Naive B cell (primary cell): ENCODE measurements around the gene HFM1. TPM values are rescaled to one million over a fixed set of nuclear protein-coding genes. Genes with fewer than 3 reads are reported as not detected.

Experiments used
- ATAC-seq, 2 donors: fragments of 150-1000 bp; cut with Tn5 transposase; 2 replicates each; pipeline ENCODE4 v1.10.0; 2021; ENCODE audit warnings: low read depth in 2 of 2, mild to moderate bottlenecking in 2 of 2, moderate library complexity in 2 of 2
- DNase-seq: peaks from one replicate; pipeline ENCODE4 v3.0.0; 2022
- H3K27ac Mint-ChIP-seq, 6 donors: one replicate each; pipeline ENCODE4 v1.8.0; 2020 to 2022; ENCODE audit warnings: mild to moderate bottlenecking in 6 of 6, mixed read lengths in 6 of 6, moderate library complexity in 5 of 6, inconsistent platforms in 2 of 6
- H3K27me3 Mint-ChIP-seq, 3 donors: one replicate each; pipeline ENCODE4 v1.8.0; 2021 to 2022; ENCODE audit warnings: mixed read lengths in 3 of 3, mild to moderate bottlenecking in 1 of 3
- H3K36me3 Mint-ChIP-seq, 2 donors: one replicate each; pipeline ENCODE4 v1.8.0; 2020 to 2022; ENCODE audit warnings: mixed read lengths in 2 of 2, inconsistent platforms in 1 of 2, mild to moderate bottlenecking in 1 of 2
- H3K4me1 Mint-ChIP-seq, 3 donors: one replicate each; pipeline ENCODE4 v1.8.0; 2020 to 2022; ENCODE audit warnings: mixed read lengths in 3 of 3, inconsistent platforms in 1 of 3, mild to moderate bottlenecking in 1 of 3, moderate library complexity in 1 of 3
- H3K4me3 Mint-ChIP-seq, 8 donors: one replicate each; pipeline ENCODE4 v1.8.0; 2020 to 2022; ENCODE audit warnings: mild to moderate bottlenecking in 8 of 8, mixed read lengths in 8 of 8, moderate library complexity in 8 of 8, inconsistent platforms in 2 of 8
- H3K9me3 Mint-ChIP-seq, 7 donors: one replicate each; pipeline ENCODE4 v1.8.0; 2020 to 2022; ENCODE audit warnings: mixed read lengths in 7 of 7, mild to moderate bottlenecking in 5 of 7, inconsistent platforms in 2 of 7, moderate library complexity in 1 of 7
- polyA plus RNA-seq, 6 donors: library from polyadenylated mRNA; unstranded; fragments of 300-500 nt; fragmentation: Illumina TruSeq; gene quantifications; one replicate each; pipeline ENCODE4 v1.2.3, GENCODE V29; 2021; ENCODE audit warnings: low read depth in 6 of 6

HFM1 gene
- polyA plus RNA-seq, 6 donors from 2014 or later = not detected

DNA sequence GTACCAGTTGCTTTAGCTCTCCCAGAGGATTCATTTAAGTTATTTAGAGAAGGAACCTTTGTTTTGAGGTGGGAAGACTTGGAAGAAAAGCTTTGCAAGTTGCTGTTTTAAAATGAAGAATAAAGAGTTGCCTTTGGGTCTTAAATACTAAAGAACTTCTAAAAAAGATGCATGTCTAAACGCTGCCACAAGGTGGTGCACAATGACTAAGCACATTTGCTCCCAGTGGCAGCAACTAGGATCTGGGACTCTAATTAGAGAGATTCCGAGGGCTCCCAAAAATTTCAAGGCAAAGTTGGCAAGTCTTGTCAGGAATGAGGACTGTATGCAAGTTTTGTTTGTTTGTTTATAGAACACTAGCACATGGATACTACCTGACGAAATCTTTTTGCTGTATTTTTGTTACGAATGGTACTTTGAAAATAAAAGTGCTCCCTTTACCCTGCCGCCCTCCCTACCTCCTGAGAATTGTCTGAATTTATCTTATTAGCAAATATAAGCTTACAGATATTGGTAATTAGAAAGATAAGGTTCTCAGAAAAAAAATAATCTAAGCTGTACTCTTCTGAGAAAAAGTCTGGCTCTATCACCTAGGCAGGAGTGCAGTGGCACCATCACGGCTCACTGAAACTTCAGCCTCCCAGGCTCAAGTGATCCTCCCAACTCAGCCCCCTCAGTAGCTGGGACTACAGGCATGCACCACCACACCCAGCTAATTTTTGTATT, 121.8 kb downstream of the HFM1 start:
- peaks cover 0 to 8% (median 5%) of the 10 kb centered on the region in 3 donors for H3K27me3 Mint-ChIP-seq
- peak; percentile 15 for DNase-seq
- H3K4me3 Mint-ChIP-seq = peak overlapping the region in 1 of 8 donors; percentile 17
- no peaks in the 10 kb centered on the region for H3K36me3 Mint-ChIP-seq
- no peaks in the 10 kb centered on the region for H3K9me3 Mint-ChIP-seq
- H3K4me1 Mint-ChIP-seq = no peaks in the 10 kb centered on the region
- peak overlapping the region in 1 of 6 donors; percentile 14 for H3K27ac Mint-ChIP-seq
- no peak for ATAC-seq

DNA sequence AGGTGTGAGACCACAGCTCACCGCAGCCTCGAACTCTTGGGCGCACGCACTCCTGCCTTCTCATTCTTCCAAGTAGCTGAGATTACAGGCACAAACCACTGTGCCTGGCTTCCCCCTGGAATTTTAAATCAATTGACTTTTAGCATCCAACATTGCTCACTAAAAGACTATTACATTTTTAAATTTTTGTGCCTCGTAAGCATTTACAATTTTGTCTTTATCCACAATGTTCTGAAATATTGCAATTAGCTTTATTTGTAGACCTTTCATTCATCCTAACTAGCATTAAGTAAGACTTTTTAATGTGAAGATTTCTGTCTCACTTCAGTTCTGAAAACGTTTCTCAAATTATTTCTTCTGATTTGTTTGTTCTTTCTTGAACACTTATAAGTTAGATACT, 122.9 kb downstream of the HFM1 start:
- DNase-seq (no peak), ATAC-seq (no peak)
- no peaks in the 10 kb centered on the region for H3K9me3 Mint-ChIP-seq
- H3K4me1 Mint-ChIP-seq = no peaks in the 10 kb centered on the region
- peaks cover 0 to 8% (median 4%) of the 10 kb centered on the region in 3 donors for H3K27me3 Mint-ChIP-seq
- no peak overlapping the region for H3K4me3 Mint-ChIP-seq
- no peaks in the 10 kb centered on the region for H3K36me3 Mint-ChIP-seq
- H3K27ac Mint-ChIP-seq = no peak overlapping the region

DNA sequence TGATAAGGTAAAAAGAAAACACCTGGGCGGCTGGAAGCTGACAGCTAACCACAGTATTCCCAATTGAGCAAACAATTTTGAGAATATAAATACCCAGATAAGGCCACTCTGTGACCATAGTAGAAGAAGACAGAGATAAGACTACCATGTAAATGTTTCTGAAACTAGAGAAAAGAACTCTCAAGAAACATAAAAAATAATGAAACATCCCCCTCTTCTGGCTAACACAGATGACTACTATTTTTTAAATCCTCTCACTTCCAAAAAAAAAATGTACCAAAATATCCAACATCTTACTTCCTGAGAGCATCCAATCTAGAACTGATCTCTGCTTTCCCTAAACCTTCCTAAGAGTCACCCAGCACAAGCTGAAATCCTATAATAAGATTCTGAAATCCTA, 125.9 kb downstream of the HFM1 start:
- Mint-ChIP-seq H3K27me3 (peaks cover 0 to 8% (median 0%) of the 10 kb centered on the region in 3 donors), H3K4me1 (no peaks in the 10 kb centered on the region), H3K9me3 (no peaks in the 10 kb centered on the region), H3K36me3 (no peaks in the 10 kb centered on the region), H3K4me3 (no peak overlapping the region), H3K27ac (no peak overlapping the region)
- DNase-seq (no peak), ATAC-seq (no peak)

DNA sequence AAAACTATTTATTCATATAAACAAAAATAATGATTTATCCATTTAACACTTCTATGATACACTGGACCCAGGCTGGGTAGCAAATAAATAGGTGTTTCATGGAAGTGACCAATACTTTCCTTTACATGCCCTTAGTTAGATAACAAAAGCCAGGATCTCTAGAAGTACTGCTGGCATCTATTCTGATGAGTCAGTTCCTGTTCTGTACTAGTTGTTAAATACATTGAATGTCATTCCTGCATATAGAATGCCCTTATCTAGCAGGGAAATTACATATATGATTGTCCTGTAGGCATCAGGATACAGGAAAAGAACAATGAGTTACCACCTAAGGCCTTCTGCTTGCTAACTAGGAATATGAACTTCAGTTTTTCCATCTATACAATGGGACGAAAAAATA, 130.8 kb downstream of the HFM1 start:
- ATAC-seq (no peak), DNase-seq (no peak)
- Mint-ChIP-seq H3K27me3 (no peaks in the 10 kb centered on the region), H3K4me1 (no peaks in the 10 kb centered on the region), H3K9me3 (no peaks in the 10 kb centered on the region), H3K36me3 (no peaks in the 10 kb centered on the region), H3K27ac (no peak overlapping the region), H3K4me3 (no peak overlapping the region)

DNA sequence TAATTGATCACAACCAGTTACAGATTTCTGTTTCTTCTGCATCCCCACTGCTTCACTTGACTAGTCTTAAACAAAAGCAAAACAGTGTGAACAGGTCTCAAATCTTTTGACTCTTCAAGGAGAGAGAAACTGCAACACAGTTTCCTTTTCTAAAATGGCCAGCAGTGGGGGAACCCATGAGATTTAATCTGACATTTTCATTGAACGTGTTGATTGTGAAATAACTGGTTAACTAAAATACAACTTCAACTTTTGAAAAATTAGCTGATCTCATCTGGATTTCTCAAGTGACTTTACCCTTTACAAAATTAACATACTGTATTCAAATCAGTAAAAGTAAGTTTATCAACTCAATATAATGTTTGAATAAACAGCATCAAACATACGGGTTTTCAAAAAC, 143.0 kb downstream of the HFM1 start:
- ATAC-seq (no peak), DNase-seq (no peak)
- Mint-ChIP-seq H3K4me1 (no peaks in the 10 kb centered on the region), H3K4me3 (no peak overlapping the region), H3K36me3 (peaks cover 0 to 5% of the 10 kb centered on the region in 2 donors), H3K27me3 (peaks cover 0 to 5% (median 0%) of the 10 kb centered on the region in 3 donors), H3K9me3 (no peaks in the 10 kb centered on the region), H3K27ac (no peak overlapping the region)

DNA sequence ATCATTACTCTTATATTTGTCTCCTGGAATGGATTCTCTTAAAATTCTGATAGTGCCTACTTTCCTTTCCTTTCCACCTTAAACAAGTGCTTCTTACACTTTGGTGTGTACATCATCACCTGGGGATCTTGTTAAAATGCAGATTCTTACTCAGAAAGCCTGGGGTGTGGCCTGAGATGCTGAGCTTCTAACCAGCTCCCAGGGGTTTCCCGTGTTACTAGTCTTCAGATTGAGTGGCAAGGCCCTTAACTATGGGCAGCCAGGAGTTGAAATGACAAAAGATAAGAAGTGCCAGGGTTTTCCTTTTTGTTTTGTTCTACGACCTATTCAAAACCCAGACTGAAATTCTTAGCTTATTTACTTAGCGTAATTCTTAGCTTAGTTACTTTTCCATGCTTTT, 159.2 kb downstream of the HFM1 start:
- ATAC-seq (no peak), DNase-seq (no peak)
- H3K9me3 Mint-ChIP-seq = peaks cover 0 to 3% (median 0%) of the 10 kb centered on the region in 7 donors
- no peaks in the 10 kb centered on the region for H3K4me1 Mint-ChIP-seq
- no peaks in the 10 kb centered on the region for H3K36me3 Mint-ChIP-seq
- peaks cover 0 to 7% (median 6%) of the 10 kb centered on the region in 3 donors for H3K27me3 Mint-ChIP-seq
- no peak overlapping the region for H3K4me3 Mint-ChIP-seq
- no peak overlapping the region for H3K27ac Mint-ChIP-seq

DNA sequence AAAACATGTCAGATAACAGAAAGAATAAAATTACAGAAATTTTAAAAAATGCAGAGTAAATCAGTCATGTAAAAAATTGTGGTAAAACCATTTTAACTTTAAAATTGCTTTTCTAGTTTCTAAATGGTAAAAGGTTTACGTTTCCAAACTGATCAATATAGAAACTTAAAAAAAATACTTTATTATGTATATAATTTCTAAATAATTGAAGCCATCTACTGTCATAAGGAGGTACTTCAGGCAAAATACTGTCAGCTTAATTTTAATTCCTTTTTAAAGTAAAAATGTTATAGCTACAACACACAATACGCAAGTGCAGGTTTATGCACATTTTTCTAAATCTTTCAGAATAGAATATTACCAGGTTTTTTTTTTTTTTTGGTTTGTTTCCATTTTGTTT, 159.9 kb downstream of the HFM1 start:
- DNase-seq = no peak
- no peaks in the 10 kb centered on the region for H3K36me3 Mint-ChIP-seq
- ATAC-seq = no peak
- H3K4me1 Mint-ChIP-seq = no peaks in the 10 kb centered on the region
- peaks cover 0 to 3% (median 0%) of the 10 kb centered on the region in 7 donors for H3K9me3 Mint-ChIP-seq
- H3K27ac Mint-ChIP-seq = no peak overlapping the region
- H3K27me3 Mint-ChIP-seq = peaks cover 0 to 6% (median 6%) of the 10 kb centered on the region in 3 donors
- H3K4me3 Mint-ChIP-seq = no peak overlapping the region

DNA sequence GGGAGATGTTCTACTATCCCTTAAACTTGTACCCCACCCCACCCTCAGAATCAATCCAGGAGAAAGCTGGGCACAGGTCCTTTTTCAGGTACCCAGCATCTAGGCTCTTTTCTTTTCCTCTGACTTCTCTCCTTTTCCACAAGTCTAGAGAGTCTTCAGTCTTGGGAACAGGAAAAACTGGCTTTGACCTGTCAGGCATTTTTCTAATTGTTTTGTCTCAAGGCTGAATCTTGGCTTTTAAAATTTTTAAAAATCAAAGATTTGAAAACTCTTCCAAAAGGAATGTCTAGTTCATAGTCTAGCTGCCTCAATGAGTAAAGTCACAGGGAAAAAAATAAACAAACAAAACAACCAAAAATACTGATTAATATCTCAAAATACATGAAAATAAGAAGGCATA, 161.5 kb downstream of the HFM1 start:
- Mint-ChIP-seq H3K27ac (no peak overlapping the region), H3K4me3 (no peak overlapping the region), H3K9me3 (peaks cover 0 to 3% (median 0%) of the 10 kb centered on the region in 7 donors), H3K36me3 (no peaks in the 10 kb centered on the region), H3K4me1 (no peaks in the 10 kb centered on the region), H3K27me3 (peaks cover 0 to 9% (median 0%) of the 10 kb centered on the region in 3 donors)
- ATAC-seq (no peak), DNase-seq (no peak)

DNA sequence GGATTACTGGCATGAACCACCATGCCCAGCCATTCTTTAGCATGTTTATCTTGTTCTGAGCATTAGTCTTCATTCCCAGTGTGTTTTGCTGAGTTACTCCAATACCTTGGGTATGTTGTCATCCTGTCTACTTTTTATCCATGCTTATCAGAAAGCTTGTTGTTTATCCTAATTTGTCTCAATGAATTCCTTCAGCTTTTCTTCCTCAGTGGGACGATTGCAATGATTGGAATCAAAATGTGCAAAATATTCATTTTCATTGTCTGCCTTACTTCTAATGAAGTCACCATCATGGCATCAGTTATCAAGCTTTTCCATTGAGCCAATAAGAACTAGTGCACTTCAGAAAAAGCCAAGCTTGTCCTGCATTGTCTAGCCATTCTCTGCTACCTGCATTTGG, 170.5 kb downstream of the HFM1 start:
- DNase-seq (no peak), ATAC-seq (no peak)
- Mint-ChIP-seq H3K4me1 (no peaks in the 10 kb centered on the region), H3K27ac (no peak overlapping the region), H3K27me3 (peaks cover 0 to 13% (median 6%) of the 10 kb centered on the region in 3 donors), H3K4me3 (no peak overlapping the region), H3K36me3 (no peaks in the 10 kb centered on the region), H3K9me3 (peaks cover 0 to 8% (median 3%) of the 10 kb centered on the region in 7 donors)

DNA sequence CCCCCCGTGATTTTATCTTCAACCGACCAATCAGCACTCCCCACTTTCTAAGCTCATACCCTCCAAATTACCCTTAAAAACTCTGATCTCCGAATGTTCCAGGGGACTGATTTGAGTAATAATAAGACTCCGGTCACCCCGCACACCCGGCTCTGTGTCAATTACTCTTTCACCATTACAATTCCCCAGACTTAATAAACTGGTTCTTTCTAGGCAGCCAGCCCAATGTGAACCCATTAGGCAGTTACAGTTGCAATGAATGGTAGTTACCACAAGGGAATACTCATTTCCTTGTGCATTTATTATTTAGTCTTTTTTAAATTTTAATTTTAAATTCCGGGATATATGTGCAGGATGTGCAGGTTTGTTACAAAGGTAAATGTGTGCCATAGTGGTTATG, 177.9 kb downstream of the HFM1 start:
- H3K36me3 Mint-ChIP-seq = no peaks in the 10 kb centered on the region
- DNase-seq (no peak), ATAC-seq (no peak)

DNA sequence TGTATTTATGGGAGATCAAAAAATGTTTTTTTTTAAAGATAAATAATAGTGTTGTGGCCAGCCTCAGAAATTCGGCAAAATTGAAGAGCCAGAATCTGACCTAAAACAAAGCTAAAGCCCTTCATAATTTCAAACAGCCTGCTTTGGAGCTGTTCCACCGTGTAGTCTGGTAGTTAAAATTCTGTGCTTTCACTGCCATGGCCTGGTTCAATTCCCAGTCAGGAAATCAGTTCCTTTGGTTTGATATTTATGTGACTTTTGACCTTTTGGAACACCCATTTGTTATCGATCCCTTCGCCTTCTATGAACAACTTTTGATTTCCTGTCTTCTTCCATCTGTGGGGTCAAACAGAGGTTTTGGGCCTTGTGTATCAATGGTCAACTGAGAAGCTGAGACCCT, 179.8 kb downstream of the HFM1 start:
- Mint-ChIP-seq H3K36me3 (no peaks in the 10 kb centered on the region), H3K4me3 (no peak overlapping the region), H3K9me3 (peaks cover 5 to 11% (median 6%) of the 10 kb centered on the region in 7 donors), H3K4me1 (no peaks in the 10 kb centered on the region), H3K27me3 (no peaks in the 10 kb centered on the region), H3K27ac (no peak overlapping the region)
- DNase-seq (no peak), ATAC-seq (no peak)

More for the DNA sequence above, 177.9 kb downstream of the HFM1 start:
- Mint-ChIP-seq H3K27ac (no peak overlapping the region), H3K4me3 (no peak overlapping the region), H3K9me3 (peaks cover 0 to 8% (median 4%) of the 10 kb centered on the region in 7 donors), H3K4me1 (no peaks in the 10 kb centered on the region), H3K27me3 (no peaks in the 10 kb centered on the region)

DNA sequence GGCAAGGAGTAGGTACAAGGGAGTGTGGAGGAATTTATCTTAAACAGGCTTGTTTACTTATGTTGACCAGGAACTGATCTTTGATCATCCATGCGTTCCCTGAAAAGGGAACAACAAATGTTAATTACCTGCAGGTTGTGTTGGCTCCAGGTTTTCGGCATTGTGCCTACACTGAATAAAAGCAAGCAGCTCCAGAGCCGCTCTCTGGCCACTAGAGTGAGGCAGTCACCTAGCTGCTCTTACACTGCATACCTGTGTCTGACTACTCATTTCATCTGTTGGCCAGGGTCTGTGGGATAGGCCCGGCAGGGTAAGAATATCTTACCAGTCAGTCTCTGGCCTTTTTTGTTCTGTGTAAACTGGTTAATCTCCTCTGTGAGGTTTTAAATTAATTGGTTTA, 183.6 kb downstream of the HFM1 start:
- H3K4me1 Mint-ChIP-seq = no peaks in the 10 kb centered on the region
- no peak for ATAC-seq
- no peak overlapping the region for H3K27ac Mint-ChIP-seq
- peaks cover 8 to 36% (median 21%) of the 10 kb centered on the region in 7 donors for H3K9me3 Mint-ChIP-seq
- H3K4me3 Mint-ChIP-seq = no peak overlapping the region
- DNase-seq = no peak
- no peaks in the 10 kb centered on the region for H3K36me3 Mint-ChIP-seq
- H3K27me3 Mint-ChIP-seq = peaks cover 0 to 5% (median 0%) of the 10 kb centered on the region in 3 donors

DNA sequence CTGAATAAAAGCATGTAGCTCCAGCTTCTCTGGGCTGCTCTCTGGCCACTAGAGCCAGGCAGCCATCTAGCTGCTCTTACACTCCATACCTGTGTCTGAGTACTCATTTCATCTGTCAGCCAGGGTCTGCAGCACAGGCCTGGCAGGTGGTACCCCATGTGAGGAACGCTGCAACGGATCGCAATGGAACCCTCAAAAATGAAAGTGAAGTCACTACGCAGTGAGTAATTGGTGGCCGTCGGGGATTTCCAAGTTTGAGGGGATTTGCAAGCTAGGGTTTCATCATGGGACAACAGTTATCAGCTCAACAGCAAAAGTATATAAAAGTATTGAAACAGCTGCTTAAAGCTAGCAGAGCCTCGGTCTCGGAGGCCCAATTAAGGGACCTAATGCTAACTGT, 186.7 kb downstream of the HFM1 start:
- Mint-ChIP-seq H3K36me3 (no peaks in the 10 kb centered on the region), H3K27ac (no peak overlapping the region), H3K27me3 (peaks cover 0 to 5% (median 0%) of the 10 kb centered on the region in 3 donors), H3K4me3 (no peak overlapping the region), H3K9me3 (peaks cover 8 to 36% (median 18%) of the 10 kb centered on the region in 7 donors), H3K4me1 (no peaks in the 10 kb centered on the region)
- no peak for DNase-seq
- no peak for ATAC-seq
